A673 (cell line): ENCODE measurements around the gene SMIM13. TPM values are rescaled to one million over a fixed set of nuclear protein-coding genes. Genes with fewer than 3 reads are reported as not detected.

ENCODE experiments used
- BruUV-seq: library from RNA; stranded (reverse); fragments of 400-500 nt; replicated peaks from 2 replicates; lab custom pipeline; 2021; lab: Mats Ljungman, UMichigan
- CTCF ChIA-PET: fragments of 300-600 bp; sonication (Branson Sonifier 250); formaldehyde crosslinking; loops from one replicate; lab custom pipeline; 2022; ENCODE audit warnings: antibody characterized with exemption; lab: Charles Lee
- POLR2A ChIA-PET: fragments of 300-600 bp; sonication (Branson Sonifier 250); formaldehyde crosslinking; loops from one replicate; lab custom pipeline; 2022; ENCODE audit warnings: antibody characterized with exemption; ENCODE audit not compliant: low non-redundant PET; lab: Charles Lee
- DNase-seq: peaks from one replicate; pipeline ENCODE4 v3.0.0-alpha.2; 2015; ENCODE audit warnings: low spot score
- H3K27ac ChIP-seq: fragments of 200-600 bp; sonication (generic); 2 replicates; pipeline ENCODE4 v1.5.1; 2016; ENCODE audit warnings: mixed run types, low read depth, mild to moderate bottlenecking, mixed read lengths, antibody characterized with exemption, low read length; ENCODE audit not compliant: poor library complexity, severe bottlenecking
- H3K27me3 ChIP-seq: fragments of 200-600 bp; sonication (generic); replicated peaks from 2 replicates; pipeline ENCODE4 v1.6.1; 2017; ENCODE audit warnings: mixed run types, low read depth, mild to moderate bottlenecking, mixed read lengths, antibody characterized with exemption, low read length; ENCODE audit not compliant: insufficient read depth, poor library complexity
- H3K36me3 ChIP-seq: fragments of 200-600 bp; sonication (generic); 2 replicates; pipeline ENCODE4 v1.6.1; 2016; ENCODE audit warnings: mixed run types, mild to moderate bottlenecking, mixed read lengths, antibody characterized with exemption, low read length; ENCODE audit not compliant: insufficient read depth, poor library complexity, severe bottlenecking
- H3K4me1 ChIP-seq: fragments of 200-600 bp; sonication (generic); 2 replicates; pipeline ENCODE4 v1.6.1; 2017; ENCODE audit warnings: mixed run types, mild to moderate bottlenecking, mixed read lengths, antibody characterized with exemption, low read length; ENCODE audit not compliant: insufficient read depth, poor library complexity, severe bottlenecking
- H3K4me3 ChIP-seq: fragments of 200-600 bp; sonication (generic); 2 replicates; pipeline ENCODE4 v1.5.1; 2016; ENCODE audit warnings: low read depth, mixed run types, mild to moderate bottlenecking, mixed read lengths, low read length; ENCODE audit not compliant: poor library complexity, severe bottlenecking
- H3K9me3 ChIP-seq: fragments of 200-600 bp; sonication (generic); 2 replicates; pipeline ENCODE4 v1.6.1; 2016; ENCODE audit warnings: mixed run types, low read depth, mild to moderate bottlenecking, mixed read lengths, antibody characterized with exemption, low read length; ENCODE audit not compliant: poor library complexity, severe bottlenecking
- CTCF ChIP-seq: fragments of 300-800, 200-600 bp; sonication (generic); conservative IDR thresholded peaks from 2 replicates; pipeline ENCODE4 v1.5.1; 2017; ENCODE audit warnings: low read depth, mild to moderate bottlenecking, antibody characterized with exemption, low read length, moderate library complexity, mixed read lengths
- EZH2 ChIP-seq: fragments of 200-600 bp; sonication (generic); IDR thresholded peaks from 2 replicates; pipeline ENCODE4 v1.6.1; 2017; ENCODE audit warnings: borderline replicate concordance, low read depth, mild to moderate bottlenecking, mixed read lengths, antibody characterized with exemption, low read length; ENCODE audit not compliant: poor library complexity, severe bottlenecking
- intact Hi-C: fragments of 100-400 bp; cut with micrococcal nuclease; formaldehyde crosslinking; loops from one replicate; pipeline ENCODE4 v1.10.0; 2022; ENCODE audit not compliant: unreplicated experiment
- total RNA-seq: library from RNA; stranded (reverse); gene quantifications from 2 replicates; pipeline ENCODE4 v1.2.3, GENCODE V29; 2021

SMIM13 gene
- total RNA-seq, 1 experiment from 2014 or later, result 18.9 TPM

- no peaks in the 10 kb centered on the region for H3K4me1 ChIP-seq
- no peak overlapping the region for H3K27ac ChIP-seq
- no peak for DNase-seq
- H3K4me3 ChIP-seq, result no peak overlapping the region
- TF ChIP-seq CTCF (no peak), EZH2 (no peak)
- ChIA-PET POLR2A (no interaction called here), CTCF (no interaction called here)
- no peaks in the 10 kb centered on the region for H3K36me3 ChIP-seq
- H3K27me3 ChIP-seq, result no peaks in the 10 kb centered on the region
- H3K9me3 ChIP-seq, result no peaks in the 10 kb centered on the region
- BruUV-seq, result no TSS peak
- intact Hi-C loops, result no loop called here
Observed at GRCh38 chr6:11179088-11179418, 85.4 kb downstream of the SMIM13 start.

- H3K27me3 ChIP-seq, result no peaks in the 10 kb centered on the region
- no peaks in the 10 kb centered on the region for H3K9me3 ChIP-seq
- intact Hi-C loops, result no loop called here
- H3K27ac ChIP-seq, result no peak overlapping the region
- H3K4me1 ChIP-seq, result no peaks in the 10 kb centered on the region
- no TSS peak for BruUV-seq
- ChIA-PET CTCF (no interaction called here), POLR2A (no interaction called here)
- TF ChIP-seq EZH2 (no peak), CTCF (no peak)
- DNase-seq, result no peak
- no peak overlapping the region for H3K4me3 ChIP-seq
- H3K36me3 ChIP-seq, result no peaks in the 10 kb centered on the region
Observed at GRCh38 chr6:11179419-11180202, 86.0 kb downstream of the SMIM13 start.

GRCh38 chr6:11181478-11182136, 88.0 kb downstream of the SMIM13 start:
- Histone ChIP-seq H3K9me3 (no peaks in the 10 kb centered on the region), H3K36me3 (no peaks in the 10 kb centered on the region), H3K27me3 (no peaks in the 10 kb centered on the region), H3K4me3 (no peak overlapping the region), H3K27ac (no peak overlapping the region), H3K4me1 (no peaks in the 10 kb centered on the region)
- CTCF ChIA-PET, result no interaction called here
- intact Hi-C loops, result no loop called here
- no TSS peak for BruUV-seq
- DNase-seq, result no peak
- POLR2A ChIA-PET, result no interaction called here
- TF ChIP-seq EZH2 (no peak), CTCF (no peak)
